Endodermal cell (in vitro differentiated cells): Measurements from ENCODE around the gene DMRT2. TPM values are rescaled to one million over a fixed set of nuclear protein-coding genes. Genes with fewer than 3 reads are reported as not detected.

ENCODE experiments used
- DNase-seq: peaks from one replicate; pipeline ENCODE4 v3.0.0-alpha.2; 2017
- H3K27ac ChIP-seq: 2 replicates; pipeline ENCODE4 v1.5.1; 2013; ENCODE audit warnings: mild to moderate bottlenecking, low read depth, low read length, moderate library complexity
- H3K27me3 ChIP-seq: 2 replicates; pipeline ENCODE4 v1.6.1; 2013; ENCODE audit warnings: mild to moderate bottlenecking, low read length, moderate library complexity; ENCODE audit not compliant: insufficient read depth, control insufficient read depth, poor library complexity, severe bottlenecking
- H3K36me3 ChIP-seq: 2 replicates; pipeline ENCODE4 v1.7.0; 2013; ENCODE audit warnings: mild to moderate bottlenecking, low read length, moderate library complexity; ENCODE audit not compliant: control insufficient read depth, insufficient read depth
- H3K4me1 ChIP-seq: one replicate; pipeline ENCODE4 v1.7.0; 2013; ENCODE audit warnings: low read length; ENCODE audit not compliant: control insufficient read depth, insufficient read depth
- H3K4me3 ChIP-seq: 2 replicates; pipeline ENCODE4 v1.5.1; 2013; ENCODE audit warnings: mild to moderate bottlenecking, low read length, moderate library complexity
- H3K9ac ChIP-seq: 2 replicates; pipeline ENCODE4 v1.6.1; 2013; ENCODE audit warnings: mild to moderate bottlenecking, low read length, moderate library complexity; ENCODE audit not compliant: poor library complexity, severe bottlenecking; ENCODE audit errors: extremely low read depth
- H3K9me3 ChIP-seq: 2 replicates; pipeline ENCODE4 v1.6.1; 2013; ENCODE audit warnings: mild to moderate bottlenecking, low read length, moderate library complexity; ENCODE audit not compliant: control insufficient read depth
- H3K27ac Mint-ChIP-seq: 2 replicates; pipeline ENCODE4 v1.8.0; 2020; ENCODE audit warnings: mixed read lengths
- H3K27me3 Mint-ChIP-seq: 2 replicates; pipeline ENCODE4 v1.8.0; 2021; ENCODE audit warnings: mild to moderate bottlenecking, mixed read lengths; ENCODE audit not compliant: insufficient read depth
- H3K36me3 Mint-ChIP-seq: 2 replicates; pipeline ENCODE4 v1.8.0; 2020; ENCODE audit warnings: low read depth, mixed read lengths
- H3K4me1 Mint-ChIP-seq: 2 replicates; pipeline ENCODE4 v1.8.0; 2020; ENCODE audit warnings: mixed read lengths
- H3K4me3 Mint-ChIP-seq: 2 replicates; pipeline ENCODE4 v1.8.0; 2020; ENCODE audit warnings: mild to moderate bottlenecking, moderate library complexity, mixed read lengths
- H3K9me3 Mint-ChIP-seq: 2 replicates; pipeline ENCODE4 v1.8.0; 2020; ENCODE audit warnings: mild to moderate bottlenecking, mixed read lengths
- CTCF ChIP-seq: fragments of 200-600 bp; sonication (generic); conservative IDR thresholded peaks from 2 replicates; pipeline ENCODE4 v1.5.0; 2021; ENCODE audit warnings: antibody characterized with exemption, mild to moderate bottlenecking
- WGBS, 2 experiments: methylation state at CpG; one replicate each; pipeline versions ENCODE4 v1.1.5 to v1.1.7; 2013; ENCODE audit warnings: missing lambda C conversion rate in 2 of 2, mixed read lengths in 1 of 2; ENCODE audit not compliant: insufficient coverage in 1 of 2, insufficient read length in 1 of 2; 5-methylcytosine and 5-hydroxymethylcytosine counted together
- total RNA-seq, 2 donors: library from RNA; stranded (reverse); fragmentation: NEBNext Ultra II Directional in 1 of 2; extraction: Animal tissue kit (Norgen Biotek cat#: 25700) in 1 of 2; gene quantifications; 2 replicates in 1 of 2; 3 replicates in 1 of 2; pipeline ENCODE4 v1.2.1, GENCODE V29; 2021

The DMRT2 gene
- total RNA-seq, 2 donors from 2014 or later, result 0.24 TPM; not detected in 1

GRCh38 chr9:1055166-1055565 is 5.0 kb downstream of the DMRT2 start:
- Mint-ChIP-seq H3K27ac (no peak overlapping the region), H3K4me3 (no peak overlapping the region), H3K9me3 (no peaks in the 10 kb centered on the region), H3K4me1 (peaks cover 7% of the 10 kb centered on the region), H3K36me3 (no peaks in the 10 kb centered on the region), H3K27me3 (peaks cover 72% of the 10 kb centered on the region)
- no peaks in the 10 kb centered on the region for H3K4me1 ChIP-seq
- TF ChIP-seq CTCF, result no peak
- H3K9me3 ChIP-seq, result no peaks in the 10 kb centered on the region
- peaks cover 78% of the 10 kb centered on the region for H3K27me3 ChIP-seq
- no peak for DNase-seq
- WGBS, 2 experiments, result 74 to 87% methylated on average over 5 of the region's 5 CpGs
- no peak overlapping the region for H3K9ac ChIP-seq
- no peak overlapping the region for H3K4me3 ChIP-seq
- no peaks in the 10 kb centered on the region for H3K36me3 ChIP-seq
- H3K27ac ChIP-seq, result no peak overlapping the region

- H3K4me1 Mint-ChIP-seq, result peaks cover 4% of the 10 kb centered on the region
- no peak for DNase-seq
- peaks cover 47% of the 10 kb centered on the region for H3K27me3 Mint-ChIP-seq
- Histone ChIP-seq H3K4me3 (no peak overlapping the region), H3K9me3 (no peaks in the 10 kb centered on the region), H3K36me3 (no peaks in the 10 kb centered on the region), H3K27me3 (peaks cover 51% of the 10 kb centered on the region), H3K9ac (no peak overlapping the region), H3K4me1 (no peaks in the 10 kb centered on the region), H3K27ac (no peak overlapping the region)
- H3K9me3 Mint-ChIP-seq, result no peaks in the 10 kb centered on the region
- no peak for TF ChIP-seq CTCF
- no peaks in the 10 kb centered on the region for H3K36me3 Mint-ChIP-seq
- 44 to 67% methylated on average over 2 to 3 of the region's 3 CpGs for WGBS, 2 experiments
- H3K4me3 Mint-ChIP-seq, result no peak overlapping the region
- no peak overlapping the region for H3K27ac Mint-ChIP-seq
Observed at GRCh38 chr9:1057910-1058309, 7.8 kb downstream of the DMRT2 start.

GRCh38 chr9:1058826-1059487 is 8.8 kb downstream of the DMRT2 start:
- Histone ChIP-seq H3K27me3 (peaks cover 44% of the 10 kb centered on the region), H3K4me3 (no peak overlapping the region), H3K4me1 (no peaks in the 10 kb centered on the region), H3K36me3 (no peaks in the 10 kb centered on the region), H3K9ac (no peak overlapping the region), H3K9me3 (no peaks in the 10 kb centered on the region), H3K27ac (no peak overlapping the region)
- Mint-ChIP-seq H3K9me3 (no peaks in the 10 kb centered on the region), H3K27me3 (peaks cover 36% of the 10 kb centered on the region), H3K36me3 (no peaks in the 10 kb centered on the region), H3K27ac (no peak overlapping the region), H3K4me3 (no peak overlapping the region), H3K4me1 (peaks cover 4% of the 10 kb centered on the region)
- 82 to 85% methylated on average over 5 to 6 of the region's 6 CpGs for WGBS, 2 experiments
- DNase-seq, result no peak
- TF ChIP-seq CTCF, result no peak
